Forelimb muscle (tissue), 1 donor: ENCODE data around the gene SLC13A5. TPM values are rescaled to one million over a fixed set of nuclear protein-coding genes. Genes with fewer than 3 reads are reported as not detected.

Experiments
- DNase-seq: peaks from one replicate; pipeline ENCODE4 v3.0.0-alpha.2; 2013; ENCODE audit warnings: low read depth
- polyA plus RNA-seq: library from polyadenylated mRNA; unstranded; fragments of 120-200 nt; gene quantifications from one replicate; pipeline ENCODE4 v1.2.1, GENCODE V29; 2013; ENCODE audit not compliant: insufficient read length

The SLC13A5 gene
- polyA plus RNA-seq, 1 donor, result 0.05 TPM

DNA sequence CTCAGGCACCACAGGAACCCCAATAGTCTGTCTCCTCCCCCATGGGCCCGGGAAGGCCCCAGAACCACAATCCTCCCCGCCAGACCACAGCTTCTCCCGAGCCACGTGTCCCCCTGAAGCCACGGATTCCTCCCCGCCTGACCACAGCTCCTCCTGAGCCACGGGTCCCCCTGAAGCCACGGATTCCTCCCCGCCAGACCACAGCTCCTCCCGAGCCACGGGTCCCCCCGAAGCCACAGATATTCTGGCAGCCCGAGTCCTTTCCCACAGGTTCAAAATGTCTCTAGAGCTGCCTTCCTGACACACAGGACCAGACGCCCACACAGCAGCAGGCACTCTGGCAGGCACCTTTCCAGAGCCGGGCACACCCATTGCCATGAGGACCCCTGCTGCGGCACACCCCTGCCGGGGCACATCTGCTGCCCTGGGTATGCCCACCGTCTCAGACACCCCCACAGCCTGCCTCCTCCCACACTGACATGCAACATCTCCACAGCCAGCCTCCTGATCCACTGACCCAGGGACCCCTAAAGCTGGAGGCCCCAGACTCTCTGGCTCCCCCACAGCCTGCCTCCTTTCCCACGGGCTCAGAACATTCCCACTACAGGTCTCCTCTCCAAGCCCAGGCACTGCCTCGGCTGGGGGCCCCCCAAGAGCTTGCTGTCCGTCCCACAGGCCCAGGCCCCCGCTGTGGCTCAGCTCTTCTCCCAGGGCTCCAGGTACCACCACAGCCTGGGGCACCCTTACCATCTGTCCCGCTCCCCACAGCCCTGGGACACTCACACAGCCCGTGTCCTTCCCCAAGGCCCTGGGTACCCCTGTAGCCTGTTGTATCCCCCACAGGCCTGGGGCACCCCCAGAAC lies 74.9 kb downstream of the SLC13A5 start:
- no peak for DNase-seq

DNA sequence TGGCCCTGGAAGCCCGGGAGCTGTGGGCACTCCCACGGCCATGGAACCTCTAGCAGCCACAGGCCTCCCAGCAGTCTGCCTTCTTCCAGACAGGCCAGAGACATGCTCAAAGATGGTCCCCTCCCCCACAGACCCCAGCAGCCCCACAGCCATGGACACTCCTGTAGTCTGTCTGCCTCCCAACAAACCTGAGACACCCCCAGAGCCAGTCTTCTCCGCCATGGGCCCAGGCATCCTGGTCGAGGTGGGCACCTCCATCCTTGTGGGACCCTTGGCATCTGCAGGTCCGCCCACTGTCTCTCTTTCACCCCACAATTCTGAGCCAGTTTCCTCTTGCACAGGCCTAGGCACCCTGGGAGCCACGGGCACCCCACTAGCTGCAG lies 75.7 kb downstream of the SLC13A5 start:
- no peak for DNase-seq

DNA sequence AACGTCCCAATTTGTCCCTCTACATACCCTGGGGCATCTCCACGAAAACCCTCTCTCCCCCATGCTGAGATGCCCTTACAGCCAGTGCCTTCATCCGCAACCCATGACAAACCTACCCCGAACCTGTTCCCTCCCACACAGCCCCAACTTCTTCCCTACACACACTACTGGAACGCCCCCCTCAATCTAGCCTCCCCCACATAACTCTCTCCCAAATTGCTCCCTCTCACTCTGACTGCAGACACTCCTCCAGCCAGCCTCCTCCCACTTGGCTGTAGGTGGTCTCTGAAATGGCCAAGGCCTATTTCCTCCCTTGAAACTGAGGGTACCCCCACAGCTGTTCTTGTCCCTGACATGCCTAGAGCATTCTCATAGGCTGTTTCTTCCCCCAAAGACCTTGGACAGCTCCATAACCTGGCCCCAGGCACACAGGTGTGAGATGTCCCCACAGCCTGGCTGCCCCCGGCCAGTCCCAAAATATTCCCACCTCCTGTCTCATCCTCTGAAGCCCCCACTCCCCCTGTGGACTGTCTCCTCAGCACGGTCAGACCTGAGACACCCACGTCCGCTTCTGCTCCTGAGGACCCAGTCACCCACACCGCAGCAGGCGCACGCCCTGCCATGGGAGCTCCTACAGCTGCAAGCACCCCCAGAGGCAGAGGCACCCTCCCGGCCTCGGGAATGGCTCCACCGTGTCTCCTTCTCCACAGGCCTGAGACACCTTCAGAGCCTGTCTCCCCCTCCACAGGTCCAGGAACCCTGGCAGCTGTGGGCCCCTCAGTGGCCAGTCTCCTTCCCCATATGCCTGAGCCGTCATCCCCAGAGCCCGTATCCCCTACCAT lies 76.3 kb downstream of the SLC13A5 start:
- DNase-seq, result no peak

- DNase-seq, result no peak
Measured at GRCh38 chr17:6636105-6636504, 77.1 kb downstream of the SLC13A5 start.

Other genes starting within 250 kb of the SLC13A5 start
- 6.7 TPM for gene PITPNM3, start 156.8 kb downstream of the SLC13A5 start, polyA plus RNA-seq
- gene KIAA0753, start 72.7 kb downstream of the SLC13A5 start, polyA plus RNA-seq, result 9.4 TPM
- gene TXNDC17, start 72.3 kb downstream of the SLC13A5 start, polyA plus RNA-seq, result 52.7 TPM
- gene MED31, start 61.8 kb downstream of the SLC13A5 start, polyA plus RNA-seq, result 12.2 TPM
- 3.0 TPM for gene C17orf100, start 61.6 kb downstream of the SLC13A5 start, polyA plus RNA-seq
- gene XAF1, start 42.7 kb upstream of the SLC13A5 start, polyA plus RNA-seq, result 10.0 TPM
- 0.20 TPM for gene FBXO39, start 62.8 kb upstream of the SLC13A5 start, polyA plus RNA-seq
- not detected for gene TEKT1, start 118.4 kb upstream of the SLC13A5 start, polyA plus RNA-seq